ENCODE results near the gene HSD17B1.

DNA sequence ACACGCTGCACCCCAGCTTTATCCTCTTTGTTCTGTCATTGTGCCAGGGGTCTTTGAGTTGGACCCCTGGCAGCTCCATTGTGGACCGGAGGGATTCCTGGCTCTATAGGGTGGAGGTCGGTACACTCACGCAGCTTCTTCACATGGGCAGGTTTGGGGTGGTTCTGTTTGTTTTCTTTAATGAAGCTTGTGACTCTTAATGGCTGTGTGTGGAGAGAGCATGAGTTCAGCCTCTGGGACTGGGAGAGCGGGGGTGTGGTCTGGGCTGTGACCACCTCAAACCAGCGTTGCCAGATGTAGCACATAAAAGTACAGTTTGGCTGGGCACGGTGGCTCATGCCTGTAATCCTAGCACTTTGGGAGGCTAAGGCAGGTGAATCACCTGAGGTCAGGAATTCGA, 37.9 kb upstream of the HSD17B1 start:
- no peak for TF ChIP-seq EZH2 (IDR thresholded peaks at IDR 0.05; ENCODE audit: low read depth)
- TF ChIP-seq, protein P1, sequence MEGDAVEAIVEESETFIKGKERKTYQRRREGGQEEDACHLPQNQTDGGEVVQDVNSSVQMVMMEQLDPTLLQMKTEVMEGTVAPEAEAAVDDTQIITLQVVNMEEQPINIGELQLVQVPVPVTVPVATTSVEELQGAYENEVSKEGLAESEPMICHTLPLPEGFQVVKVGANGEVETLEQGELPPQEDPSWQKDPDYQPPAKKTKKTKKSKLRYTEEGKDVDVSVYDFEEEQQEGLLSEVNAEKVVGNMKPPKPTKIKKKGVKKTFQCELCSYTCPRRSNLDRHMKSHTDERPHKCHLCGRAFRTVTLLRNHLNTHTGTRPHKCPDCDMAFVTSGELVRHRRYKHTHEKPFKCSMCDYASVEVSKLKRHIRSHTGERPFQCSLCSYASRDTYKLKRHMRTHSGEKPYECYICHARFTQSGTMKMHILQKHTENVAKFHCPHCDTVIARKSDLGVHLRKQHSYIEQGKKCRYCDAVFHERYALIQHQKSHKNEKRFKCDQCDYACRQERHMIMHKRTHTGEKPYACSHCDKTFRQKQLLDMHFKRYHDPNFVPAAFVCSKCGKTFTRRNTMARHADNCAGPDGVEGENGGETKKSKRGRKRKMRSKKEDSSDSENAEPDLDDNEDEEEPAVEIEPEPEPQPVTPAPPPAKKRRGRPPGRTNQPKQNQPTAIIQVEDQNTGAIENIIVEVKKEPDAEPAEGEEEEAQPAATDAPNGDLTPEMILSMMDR (conservative IDR thresholded peaks at IDR 0.05): no peak
